GM21619 (cell line): ENCODE measurements around the gene OTX2.

Experiments
- ATAC-seq: cut with Tn5 transposase; IDR thresholded peaks from one replicate; pipeline ENCODE4 v1.9.1; 2021; ENCODE audit not compliant: unreplicated experiment

Gene OTX2

DNA sequence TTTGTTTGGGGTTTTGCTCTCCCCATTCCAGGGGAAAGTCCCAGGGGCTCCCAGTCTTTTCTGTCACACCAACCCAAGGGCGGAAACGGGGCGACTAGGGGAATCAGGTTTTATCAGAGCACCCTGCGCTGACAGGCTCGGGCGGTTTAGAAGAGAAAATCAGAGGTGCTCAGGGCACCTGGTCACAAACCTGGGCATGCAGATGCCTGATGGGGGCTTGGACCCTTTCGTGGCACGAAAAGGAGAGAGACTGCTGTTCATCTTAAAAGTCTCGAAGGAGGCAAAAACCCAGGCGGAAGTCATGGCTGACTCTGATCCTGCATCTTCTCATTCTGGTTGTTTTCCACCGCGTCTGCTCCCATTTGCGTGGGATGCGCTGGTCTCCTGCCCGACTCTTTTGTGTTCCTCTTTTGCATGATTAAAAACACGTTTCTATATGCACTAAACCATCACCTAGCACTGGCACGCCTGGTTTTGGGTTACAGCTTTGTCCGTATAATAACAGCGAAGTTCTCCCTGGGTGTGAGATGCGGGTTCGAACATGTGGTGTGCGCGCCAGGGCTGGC is 13.2 kb downstream of the OTX2 start:
- ATAC-seq = no peak

DNA sequence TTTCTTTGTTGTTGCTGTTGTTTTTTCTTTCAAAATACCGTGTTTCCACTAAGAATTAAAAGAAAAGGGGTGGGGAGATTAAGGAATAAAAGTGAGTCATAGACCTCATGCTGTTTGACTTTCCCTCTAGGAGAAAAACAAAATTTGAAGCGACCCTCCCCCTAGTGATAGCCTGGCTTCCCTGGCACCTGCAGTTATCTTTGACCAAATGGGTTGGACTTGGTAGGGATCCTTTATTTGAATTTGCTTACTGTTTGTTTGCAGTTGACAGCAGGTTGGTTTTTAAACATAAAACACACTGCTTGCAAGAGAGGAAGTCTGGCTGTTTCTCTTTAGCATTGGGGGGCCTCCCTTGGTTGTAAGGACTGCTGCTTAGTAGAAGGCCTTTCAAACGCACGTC is 14.0 kb downstream of the OTX2 start:
- ATAC-seq = no peak

DNA sequence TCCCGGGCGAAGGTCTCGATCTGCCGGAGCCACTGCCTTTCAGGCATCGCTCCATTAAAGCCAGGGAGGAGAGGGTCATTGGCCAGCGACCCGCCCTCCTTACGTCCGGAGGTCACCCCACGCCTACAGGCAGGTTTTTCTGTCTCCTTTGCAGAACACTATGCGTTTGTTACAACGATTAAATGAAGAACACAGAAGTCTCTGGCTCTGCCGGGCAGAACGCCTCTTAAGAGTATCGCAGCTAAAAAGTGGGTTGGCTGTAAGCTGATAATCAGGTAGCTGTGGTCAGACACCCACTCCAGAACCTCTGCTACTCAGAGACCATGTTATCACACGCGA is 15.0 kb downstream of the OTX2 start:
- ATAC-seq = no peak

DNA sequence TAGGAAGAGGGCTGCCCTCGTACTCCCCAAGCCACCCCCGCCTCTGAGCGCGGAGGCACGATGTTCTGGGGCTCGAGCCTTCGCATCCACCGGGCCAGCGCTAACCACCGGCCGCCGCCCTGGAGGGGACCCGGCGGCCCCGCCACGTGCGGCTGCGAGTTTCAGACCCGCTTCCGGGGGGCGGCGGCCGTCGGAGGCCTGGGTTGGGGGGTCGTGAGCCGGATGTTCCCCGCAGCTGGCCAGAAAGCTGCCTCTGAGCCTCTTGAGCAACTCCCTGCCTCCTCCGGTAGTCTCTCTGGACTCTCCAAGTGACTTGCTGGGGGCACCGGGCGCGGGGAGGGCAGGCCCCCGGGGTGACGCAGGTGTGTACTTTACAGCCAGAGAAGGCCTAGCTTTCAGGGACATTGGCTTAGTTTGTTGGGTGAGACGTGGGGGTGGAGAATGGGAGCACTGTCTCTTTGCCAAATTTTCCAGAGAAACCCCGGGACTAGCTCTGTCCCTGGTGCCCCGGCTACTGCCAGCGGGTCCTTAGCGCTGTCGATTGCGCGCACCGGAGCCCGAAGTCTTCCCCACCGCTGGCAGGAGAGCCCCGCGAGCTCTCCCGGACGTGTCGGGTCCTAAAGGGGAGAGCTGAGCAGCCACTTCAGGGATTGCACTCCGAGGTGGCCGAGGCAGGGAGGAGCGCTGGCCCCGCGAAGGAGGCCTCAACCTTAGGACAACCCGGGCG is 15.6 kb downstream of the OTX2 start:
- no peak for ATAC-seq

DNA sequence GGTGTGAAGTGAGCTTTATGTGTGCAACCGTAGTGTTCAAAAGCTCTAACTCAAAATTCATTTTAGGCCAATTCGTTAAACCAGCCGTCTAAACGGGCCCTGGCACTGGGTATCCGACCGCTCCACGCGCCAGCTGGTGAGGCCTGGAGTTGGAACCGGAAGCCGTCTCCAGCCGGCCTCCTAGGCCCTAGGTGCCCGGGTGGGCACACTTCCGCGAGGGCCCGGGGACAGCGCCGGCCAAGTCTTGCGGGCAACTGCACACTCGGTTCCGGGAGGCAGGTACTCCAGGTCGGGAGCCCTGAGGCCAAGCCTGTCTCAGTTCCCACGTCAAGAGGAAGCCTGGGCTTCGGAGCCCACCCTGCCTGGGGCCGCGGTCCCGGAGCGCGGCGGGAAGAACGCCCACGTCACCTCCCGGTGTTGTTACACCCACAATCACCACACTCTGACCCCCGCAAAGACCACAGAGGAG is 16.2 kb downstream of the OTX2 start:
- ATAC-seq = no peak

DNA sequence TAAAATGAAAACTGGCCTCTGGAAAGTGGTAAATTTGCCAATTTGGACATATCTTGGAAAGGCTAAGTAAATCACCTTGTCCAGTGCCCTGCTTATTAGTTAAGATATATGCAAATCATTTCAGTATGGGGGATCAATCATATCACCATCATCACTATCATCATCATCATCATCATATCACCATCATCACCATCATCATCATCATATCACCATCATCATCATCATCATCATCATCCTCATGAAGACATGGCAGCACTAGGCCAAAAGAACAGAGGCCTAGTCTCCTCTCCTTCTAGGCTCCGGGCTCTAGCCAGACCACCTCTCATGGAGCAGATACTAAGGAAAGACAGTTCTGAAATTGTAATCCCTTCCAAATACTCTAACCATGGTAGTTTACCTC is 20.3 kb downstream of the OTX2 start:
- ATAC-seq = no peak

DNA sequence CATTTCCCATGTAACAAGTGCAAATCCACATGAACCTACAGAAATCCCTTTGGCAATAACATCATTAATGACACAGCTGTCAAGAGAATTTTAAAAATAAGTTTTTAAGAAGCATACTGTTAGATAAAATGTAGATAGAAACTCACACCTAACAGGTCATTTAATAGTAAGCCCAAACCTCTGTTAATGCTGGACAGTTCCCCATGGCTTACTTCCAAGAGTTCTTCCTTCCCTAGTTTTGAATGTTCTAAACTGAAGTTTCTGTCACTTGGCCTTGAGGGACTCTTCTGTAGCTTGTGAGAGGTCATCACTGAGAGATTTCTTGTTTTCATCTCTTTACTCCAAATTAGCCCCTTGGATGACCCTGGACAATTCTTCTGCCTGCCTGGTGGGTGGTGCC is 22.7 kb downstream of the OTX2 start:
- ATAC-seq = no peak

DNA sequence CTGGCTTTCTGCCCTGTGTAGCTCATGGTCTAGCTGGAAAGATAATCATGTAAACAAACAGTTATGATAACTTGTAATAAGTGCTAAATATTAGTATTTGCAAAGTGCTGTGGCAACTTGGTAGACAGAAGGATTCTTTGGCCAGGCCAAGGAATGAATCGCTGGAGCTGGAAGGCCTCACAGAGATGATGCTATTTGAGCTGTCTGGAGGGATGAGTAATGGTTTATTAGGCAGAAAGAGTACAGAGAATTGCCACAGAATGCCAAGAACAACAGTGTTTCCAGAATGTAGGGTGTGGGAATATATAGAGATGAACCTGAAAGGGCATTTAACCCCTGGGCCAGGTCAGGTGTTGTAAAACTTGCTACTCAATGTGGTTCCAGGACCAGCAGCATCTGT is 27.6 kb downstream of the OTX2 start:
- ATAC-seq = no peak

DNA sequence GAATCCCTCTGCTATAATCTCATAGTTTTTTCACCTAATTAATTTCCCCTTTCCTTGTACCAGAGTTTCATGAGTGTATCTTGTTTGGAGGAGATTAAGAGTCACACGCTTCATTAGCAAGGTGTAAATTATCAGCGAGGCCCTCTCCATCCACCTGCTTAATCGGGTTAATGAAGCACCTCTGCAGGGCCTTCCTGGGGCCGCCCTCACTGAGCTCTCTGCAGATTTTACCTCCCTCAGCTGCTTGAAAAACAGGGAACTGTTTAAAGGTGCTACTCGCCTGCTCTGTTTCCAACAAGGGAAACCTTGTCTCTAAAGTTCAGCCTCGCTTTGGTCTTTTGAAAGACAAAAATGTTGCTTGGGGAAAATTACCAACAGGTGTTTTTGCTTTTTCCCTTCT is 35.8 kb downstream of the OTX2 start:
- no peak for ATAC-seq

DNA sequence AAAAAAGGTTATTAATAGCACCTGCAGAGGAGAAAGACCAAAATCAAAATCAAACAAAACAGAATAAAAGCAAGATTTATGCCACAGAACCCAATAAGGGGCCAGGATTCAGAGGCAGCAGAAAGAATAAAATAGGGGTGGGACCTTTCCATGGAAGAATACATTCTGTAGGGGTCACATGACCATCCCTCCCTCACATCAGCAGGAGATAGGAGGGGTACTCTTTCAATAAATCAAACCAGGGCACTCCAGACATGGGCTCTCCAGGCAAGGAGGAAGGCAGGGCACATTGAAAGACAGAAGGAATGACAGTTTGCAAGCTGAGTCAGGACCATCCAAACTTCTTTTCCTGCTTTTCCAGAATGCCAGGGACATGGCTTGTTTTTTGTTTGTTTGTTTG is 39.8 kb downstream of the OTX2 start:
- no peak for ATAC-seq

DNA sequence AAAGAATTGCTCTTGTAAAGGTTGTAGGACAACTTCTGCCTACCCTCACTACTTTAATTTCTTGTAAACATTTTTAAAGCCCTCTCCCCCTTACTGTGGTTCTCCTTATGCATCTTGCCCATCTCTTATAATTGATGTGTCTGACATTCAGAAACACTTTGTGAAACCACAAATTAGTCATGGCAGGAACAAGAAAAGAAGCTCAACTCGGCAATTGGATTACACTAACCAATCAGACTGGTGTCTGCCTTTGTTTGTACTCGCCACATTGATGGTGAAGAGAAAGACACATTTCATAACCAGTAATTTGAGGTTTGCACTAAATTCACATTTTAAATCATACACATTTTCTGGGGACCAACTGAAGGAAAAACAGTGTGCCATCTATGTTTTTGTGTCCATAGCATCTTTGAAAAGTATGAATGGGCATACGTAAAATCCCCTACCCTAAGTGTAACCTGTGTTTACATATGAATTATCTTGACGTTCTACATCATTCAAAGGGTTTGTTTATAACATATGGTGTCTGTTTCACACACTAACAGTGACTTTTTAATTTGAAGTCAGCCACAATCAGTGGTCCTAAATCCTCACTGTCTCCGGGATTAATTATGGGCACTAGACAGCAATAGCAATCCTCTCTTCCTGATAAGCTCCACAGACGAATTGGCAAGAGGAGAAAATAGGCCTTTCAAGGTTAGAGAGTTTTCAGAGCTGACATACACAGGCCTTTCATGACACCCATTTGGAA is 49.9 kb downstream of the OTX2 start:
- ATAC-seq = no peak

DNA sequence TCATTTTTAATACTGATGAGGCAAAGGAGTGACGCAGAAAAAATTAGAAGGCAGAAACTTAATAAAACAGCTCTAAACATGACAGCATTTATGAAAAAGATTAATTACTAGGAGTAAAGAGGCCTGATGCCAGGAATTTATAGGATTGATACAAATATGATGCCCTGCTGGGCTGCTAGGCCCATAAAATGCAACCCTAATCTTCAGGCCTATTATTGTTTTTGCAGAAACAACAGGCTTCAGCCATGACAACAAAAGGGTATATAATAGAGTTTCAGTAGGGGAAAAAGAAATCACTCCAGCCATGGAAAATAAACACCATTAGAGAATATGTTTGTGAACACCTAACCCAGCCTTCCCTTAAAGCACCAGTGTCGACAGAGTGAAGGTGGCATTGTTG is 50.6 kb downstream of the OTX2 start:
- no peak for ATAC-seq

DNA sequence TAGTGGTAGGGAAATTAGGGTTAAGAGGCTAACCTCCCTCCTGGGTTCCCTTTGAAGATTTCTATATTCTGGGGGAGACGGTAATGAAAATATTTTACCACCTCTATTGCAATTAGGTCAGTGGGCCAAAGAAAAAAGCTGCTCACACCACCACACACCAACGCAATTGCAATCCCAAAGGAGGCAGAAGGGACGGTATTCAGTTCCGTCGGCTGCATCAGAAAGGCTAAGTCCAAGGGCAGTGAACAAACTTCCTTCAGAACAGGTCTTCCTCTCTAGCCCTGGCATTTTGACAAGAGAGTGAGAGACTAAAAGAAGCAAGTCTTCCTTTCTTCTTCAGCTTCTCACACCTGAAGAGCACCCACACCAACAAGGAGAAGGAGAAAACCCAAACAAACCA is 51.2 kb downstream of the OTX2 start:
- ATAC-seq = no peak

DNA sequence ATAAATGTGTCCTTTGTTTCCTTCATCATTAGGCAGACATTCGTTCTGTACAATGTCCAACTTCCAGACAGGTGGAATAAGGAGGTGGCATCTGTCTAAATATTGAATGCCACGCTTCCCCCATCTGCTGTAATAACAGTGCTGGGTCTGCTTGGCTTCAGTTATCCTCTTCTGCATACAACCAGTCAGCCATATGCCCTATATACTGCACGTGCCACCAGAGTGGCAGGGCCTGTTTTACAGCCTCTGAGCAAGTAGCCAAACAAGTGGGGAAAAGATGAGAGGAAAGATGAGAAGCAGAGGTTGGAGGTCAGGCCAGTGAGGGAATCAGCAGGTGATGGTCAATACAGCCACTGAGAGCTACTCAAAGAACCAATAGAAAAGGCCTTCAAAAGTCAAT is 55.4 kb downstream of the OTX2 start:
- ATAC-seq = no peak

DNA sequence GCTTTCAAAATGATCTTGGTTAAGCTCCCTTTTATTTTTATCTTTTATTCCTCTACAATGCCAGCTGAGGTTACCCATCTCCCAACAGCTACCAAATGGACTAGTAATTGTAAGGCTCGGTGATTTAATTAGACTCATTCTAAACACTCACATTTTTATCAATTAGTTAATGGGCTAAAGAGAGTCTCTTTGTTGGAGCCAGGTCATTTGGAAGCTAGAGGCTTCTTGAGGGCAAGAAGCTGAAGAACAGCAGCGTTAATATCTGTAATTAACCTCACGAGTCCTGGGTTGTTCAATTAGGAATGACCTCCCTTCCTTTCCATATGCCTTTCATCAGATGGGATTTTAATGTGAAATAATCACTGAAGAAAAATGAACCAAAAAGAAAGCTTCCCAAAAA is 56.9 kb downstream of the OTX2 start:
- ATAC-seq = no peak

DNA sequence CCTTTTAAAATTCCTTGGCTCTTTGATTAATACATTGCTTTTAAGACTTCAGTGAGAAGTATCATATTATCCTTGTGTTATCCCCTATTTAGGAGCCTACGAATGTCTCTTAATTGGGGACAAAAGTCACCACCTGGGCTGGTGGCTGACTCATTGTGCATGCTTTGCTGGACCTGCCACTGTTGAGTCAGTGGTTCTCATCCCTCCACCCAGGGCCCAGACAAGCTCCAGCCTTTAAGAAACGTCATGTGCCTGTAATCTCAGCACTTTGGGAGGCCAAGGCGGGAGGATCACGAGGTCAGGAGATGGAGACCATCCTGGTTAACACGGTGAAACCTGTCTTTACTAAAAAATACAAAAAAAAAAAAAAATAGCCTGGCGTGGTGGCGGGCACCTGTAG is 57.9 kb downstream of the OTX2 start:
- no peak for ATAC-seq

DNA sequence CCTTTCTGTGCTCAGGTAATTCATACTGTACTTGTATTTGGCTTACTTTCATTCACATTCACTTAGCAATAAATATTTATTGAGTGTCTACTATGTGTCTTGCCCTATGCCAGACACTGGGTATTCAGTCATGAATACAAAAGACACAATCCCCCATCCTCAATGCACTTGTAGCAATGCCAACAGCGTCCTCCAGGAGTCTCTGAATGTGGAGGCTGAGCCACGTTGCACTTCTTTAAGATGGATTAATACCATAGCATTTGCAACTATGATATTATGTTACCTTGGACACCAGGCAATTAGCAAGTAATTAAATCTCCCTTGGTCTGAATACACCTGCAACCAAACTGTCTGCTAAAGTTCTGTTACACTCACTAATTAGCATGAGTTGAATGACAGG is 58.8 kb downstream of the OTX2 start:
- ATAC-seq = no peak
